ENCODE measurements around the gene DPH6.

GRCh38 chr15:35383506-35383905 lies 162.5 kb downstream of the DPH6 start:
- no peak for TF ChIP-seq CTCF (IDR thresholded peaks at IDR 0.05)
- TF ChIP-seq POLR2A (IDR thresholded peaks at IDR 0.05), result no peak
- TF ChIP-seq POLR2AphosphoS5 (IDR thresholded peaks at IDR 0.05), result no peak
